ENCODE data around the gene PPM1B. TPM values are rescaled to one million over a fixed set of nuclear protein-coding genes. Genes with fewer than 3 reads are reported as not detected.
"Not testable (repeated sequence)": the region's sequence is repeated elsewhere in the genome, so short reads cannot be mapped to it uniquely, and the experiment has no call there.

Gene PPM1B
- 10 to 100 TPM; 32.1 to 61.3 (median 40.0) TPM for polyA plus RNA-seq

- H3K4me1 Mint-ChIP-seq: peaks cover 40 to 54% of the 10 kb centered on the region in 2 donors
- H3K27me3 Mint-ChIP-seq (ENCODE audit: low read depth in 3 of 3): peaks cover 8 to 21% (median 17%) of the 10 kb centered on the region in 3 donors
- peaks cover 0 to 4% (median 0%) of the 10 kb centered on the region in 3 donors for H3K36me3 Mint-ChIP-seq
- H3K27ac Mint-ChIP-seq: peak within 1 kb of the TSS; percentile 94 to 100 (median 98)
- H3K4me3 Mint-ChIP-seq: peak within 1 kb of the TSS; percentile 94 to 100 (median 99)
- no peaks in the 10 kb centered on the region for H3K9me3 Mint-ChIP-seq
- peak in 1 of 3 donors; percentile 99 for DNase-seq
These were observed at the start of gene PPM1B for GRCh38 chr2:44168681-44169154. Gene PPM1B, plus strand, starts transcription at chr2:44168875. Its CDS starts 32,325 bp downstream, at chr2:44201200.

DNA sequence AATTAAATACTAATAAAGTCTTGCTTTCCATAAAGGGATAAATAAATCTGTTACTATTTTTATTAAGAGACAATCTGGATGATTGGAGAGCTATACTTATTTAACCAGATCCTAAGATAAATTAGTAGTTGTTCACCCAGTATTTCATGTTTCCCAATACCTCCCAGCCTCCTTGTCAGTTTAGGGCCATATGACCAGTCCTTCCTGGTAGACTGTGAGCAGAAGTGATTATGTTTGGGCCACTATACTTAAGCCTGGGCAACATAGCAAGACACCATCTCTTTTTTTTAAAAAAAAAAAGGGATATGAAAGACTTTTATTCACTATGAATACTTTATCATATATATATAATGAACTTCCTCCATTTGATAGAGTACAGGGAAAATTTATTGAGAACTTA is 48.8 kb upstream of the PPM1B start:
- Mint-ChIP-seq H3K36me3 (no peaks in the 10 kb centered on the region), H3K9me3 (no peaks in the 10 kb centered on the region), H3K27me3 (ENCODE audit: low read depth in 3 of 3) (peaks cover 0 to 4% (median 3%) of the 10 kb centered on the region in 3 donors), H3K27ac (no peak overlapping the region), H3K4me1 (peaks cover 2 to 7% of the 10 kb centered on the region in 2 donors), H3K4me3 (no peak overlapping the region)
- DNase-seq: no peak

GRCh38 chr2:44120428-44120827 is 48.2 kb upstream of the PPM1B start:
- H3K27me3 Mint-ChIP-seq (ENCODE audit: low read depth in 3 of 3): peaks cover 0 to 6% (median 3%) of the 10 kb centered on the region in 3 donors
- peak in 1 of 3 donors; percentile 28 for DNase-seq
- H3K36me3 Mint-ChIP-seq: no peaks in the 10 kb centered on the region
- peaks cover 2 to 7% of the 10 kb centered on the region in 2 donors for H3K4me1 Mint-ChIP-seq
- H3K9me3 Mint-ChIP-seq: no peaks in the 10 kb centered on the region
- no peak overlapping the region for H3K27ac Mint-ChIP-seq
- H3K4me3 Mint-ChIP-seq: peak overlapping the region in 1 of 5 donors; percentile 14

GRCh38 chr2:44121899-44122298 is 46.8 kb upstream of the PPM1B start:
- Mint-ChIP-seq H3K4me3 (no peak overlapping the region), H3K36me3 (no peaks in the 10 kb centered on the region), H3K27ac (no peak overlapping the region)

DNA sequence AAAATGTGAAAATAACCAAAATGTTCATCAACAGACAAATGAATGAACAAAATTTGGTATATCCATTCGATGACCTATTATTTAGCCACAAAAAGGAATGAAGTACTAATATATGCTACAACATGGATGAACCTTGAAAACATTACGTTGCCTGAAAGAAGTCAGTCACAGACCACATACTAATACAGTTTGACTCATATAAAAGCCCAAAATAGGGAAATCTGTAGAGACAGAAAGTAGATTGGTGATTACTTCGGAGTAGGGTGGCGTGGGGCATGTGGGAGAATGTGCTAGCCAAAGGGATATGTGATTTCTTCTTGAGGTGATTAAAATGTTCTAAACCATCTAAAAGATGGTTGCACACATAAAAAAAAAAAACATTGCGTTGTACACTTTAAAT is 44.2 kb upstream of the PPM1B start:
- Mint-ChIP-seq H3K4me1 (peaks cover 2 to 7% of the 10 kb centered on the region in 2 donors), H3K27me3 (ENCODE audit: low read depth in 3 of 3) (peaks cover 0 to 4% (median 3%) of the 10 kb centered on the region in 3 donors), H3K9me3 (no peaks in the 10 kb centered on the region), H3K36me3 (no peaks in the 10 kb centered on the region), H3K27ac (no peak overlapping the region), H3K4me3 (no peak overlapping the region)
- DNase-seq: no peak

More at GRCh38 chr2:44121899-44122298, 46.8 kb upstream of the PPM1B start:
- Mint-ChIP-seq H3K9me3 (no peaks in the 10 kb centered on the region), H3K4me1 (peaks cover 2 to 7% of the 10 kb centered on the region in 2 donors), H3K27me3 (ENCODE audit: low read depth in 3 of 3) (peaks cover 0 to 8% (median 3%) of the 10 kb centered on the region in 3 donors)
- DNase-seq: no peak

DNA sequence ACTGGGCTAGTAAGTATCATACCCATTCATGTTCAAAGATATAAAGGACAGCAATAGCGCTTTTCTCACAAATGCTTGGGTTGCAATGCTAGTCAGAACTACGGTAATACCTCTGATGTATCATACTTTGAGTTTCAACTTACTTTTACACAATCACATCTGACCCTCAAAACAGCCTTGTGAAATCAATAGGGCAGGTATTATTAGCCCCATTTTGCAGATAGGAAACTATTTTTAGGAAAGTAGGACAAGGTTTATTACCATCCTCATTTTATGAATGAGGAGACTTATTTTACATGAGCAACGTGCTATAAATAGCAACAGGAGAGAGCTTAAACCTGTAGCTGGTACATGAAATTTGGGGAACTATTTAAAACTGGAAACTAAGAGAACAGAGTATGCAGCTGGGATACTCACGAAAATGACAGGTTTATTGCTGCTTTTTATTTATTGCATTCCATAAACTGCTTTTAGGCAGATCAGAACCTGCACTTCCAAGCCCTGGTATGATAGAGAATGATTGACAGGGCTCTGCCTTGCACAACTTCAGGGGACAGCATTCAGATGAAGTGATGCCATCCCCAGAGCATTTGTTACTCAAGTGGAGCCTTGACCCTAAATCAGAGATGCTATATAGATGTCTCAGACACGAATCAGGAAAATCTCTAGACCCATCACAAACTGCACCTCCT is 42.4 kb upstream of the PPM1B start:
- Mint-ChIP-seq H3K4me3 (no peak overlapping the region), H3K27me3 (ENCODE audit: low read depth in 3 of 3) (peaks cover 3 to 4% (median 3%) of the 10 kb centered on the region in 3 donors), H3K27ac (no peak overlapping the region), H3K36me3 (no peaks in the 10 kb centered on the region), H3K4me1 (no peaks in the 10 kb centered on the region), H3K9me3 (no peaks in the 10 kb centered on the region)
- no peak for DNase-seq

DNA sequence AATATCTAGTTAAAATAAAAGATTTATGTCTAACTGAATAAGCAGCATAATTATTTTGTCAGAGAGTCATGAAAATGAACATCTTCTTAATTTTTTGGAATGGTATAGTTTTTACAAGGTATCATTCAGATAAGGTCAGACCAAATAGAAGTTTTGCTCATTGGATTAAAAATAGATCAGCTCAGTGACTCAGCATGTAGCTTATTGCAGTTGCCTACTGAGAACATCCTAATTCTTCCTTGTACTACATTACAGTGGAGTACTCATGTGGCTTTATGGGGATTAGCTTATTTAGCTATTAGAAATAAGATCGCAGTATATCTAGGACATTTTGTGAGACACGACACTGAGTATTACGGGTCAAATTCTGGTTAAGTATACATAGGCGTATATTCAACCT is 38.2 kb upstream of the PPM1B start:
- H3K4me1 Mint-ChIP-seq: no peaks in the 10 kb centered on the region
- peaks cover 0 to 5% (median 3%) of the 10 kb centered on the region in 3 donors for H3K27me3 Mint-ChIP-seq (ENCODE audit: low read depth in 3 of 3)
- no peak for DNase-seq
- peaks cover 0 to 3% (median 0%) of the 10 kb centered on the region in 3 donors for H3K36me3 Mint-ChIP-seq
- no peak overlapping the region for H3K27ac Mint-ChIP-seq
- no peak overlapping the region for H3K4me3 Mint-ChIP-seq
- H3K9me3 Mint-ChIP-seq: no peaks in the 10 kb centered on the region

- Mint-ChIP-seq H3K27me3 (ENCODE audit: low read depth in 3 of 3) (peaks cover 0 to 3% (median 2%) of the 10 kb centered on the region in 3 donors), H3K4me3 (no peak overlapping the region), H3K27ac (no peak overlapping the region), H3K9me3 (no peaks in the 10 kb centered on the region), H3K4me1 (no peaks in the 10 kb centered on the region), H3K36me3 (peaks cover 0 to 3% (median 0%) of the 10 kb centered on the region in 3 donors)
- DNase-seq: no peak
These were observed 37.5 kb upstream of the PPM1B start for GRCh38 chr2:44131177-44131576.

- H3K36me3 Mint-ChIP-seq; H3K27me3 Mint-ChIP-seq (ENCODE audit: low read depth in 3 of 3); H3K27ac Mint-ChIP-seq; H3K4me1 Mint-ChIP-seq; H3K9me3 Mint-ChIP-seq; DNase-seq; H3K4me3 Mint-ChIP-seq: not testable (repeated sequence)
These were observed 35.1 kb upstream of the PPM1B start for GRCh38 chr2:44133602-44134001.

- H3K4me3 Mint-ChIP-seq: no peak overlapping the region
- no peaks in the 10 kb centered on the region for H3K4me1 Mint-ChIP-seq
- no peak overlapping the region for H3K27ac Mint-ChIP-seq
- DNase-seq: no peak
- peaks cover 0 to 7% (median 3%) of the 10 kb centered on the region in 3 donors for H3K27me3 Mint-ChIP-seq (ENCODE audit: low read depth in 3 of 3)
- no peaks in the 10 kb centered on the region for H3K9me3 Mint-ChIP-seq
- peaks cover 0 to 3% (median 0%) of the 10 kb centered on the region in 3 donors for H3K36me3 Mint-ChIP-seq
These were observed 33.8 kb upstream of the PPM1B start for GRCh38 chr2:44134848-44135247.

DNA sequence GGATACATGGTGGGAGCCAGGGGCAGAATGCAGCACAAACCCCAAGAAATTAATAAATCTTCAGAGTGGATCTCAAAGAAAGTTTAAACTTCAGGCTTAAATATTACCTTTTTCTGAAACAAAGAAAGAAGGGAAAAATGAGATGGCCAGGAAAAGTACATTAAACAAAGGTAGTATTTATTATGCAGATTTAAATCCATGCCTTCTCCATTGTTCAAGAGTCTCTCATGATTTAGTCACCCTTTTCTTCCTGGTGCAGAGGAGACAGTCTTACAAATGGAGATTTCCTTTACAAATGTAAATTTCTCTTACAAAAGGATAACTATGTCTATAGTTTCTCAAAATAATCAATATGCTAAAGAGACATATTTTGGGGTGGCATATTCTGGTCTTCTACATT is 33.4 kb upstream of the PPM1B start:
- H3K27ac Mint-ChIP-seq: no peak overlapping the region
- DNase-seq: no peak
- no peaks in the 10 kb centered on the region for H3K9me3 Mint-ChIP-seq
- peaks cover 0 to 7% (median 3%) of the 10 kb centered on the region in 3 donors for H3K27me3 Mint-ChIP-seq (ENCODE audit: low read depth in 3 of 3)
- no peak overlapping the region for H3K4me3 Mint-ChIP-seq
- H3K4me1 Mint-ChIP-seq: no peaks in the 10 kb centered on the region
- H3K36me3 Mint-ChIP-seq: peaks cover 0 to 3% (median 0%) of the 10 kb centered on the region in 3 donors

DNA sequence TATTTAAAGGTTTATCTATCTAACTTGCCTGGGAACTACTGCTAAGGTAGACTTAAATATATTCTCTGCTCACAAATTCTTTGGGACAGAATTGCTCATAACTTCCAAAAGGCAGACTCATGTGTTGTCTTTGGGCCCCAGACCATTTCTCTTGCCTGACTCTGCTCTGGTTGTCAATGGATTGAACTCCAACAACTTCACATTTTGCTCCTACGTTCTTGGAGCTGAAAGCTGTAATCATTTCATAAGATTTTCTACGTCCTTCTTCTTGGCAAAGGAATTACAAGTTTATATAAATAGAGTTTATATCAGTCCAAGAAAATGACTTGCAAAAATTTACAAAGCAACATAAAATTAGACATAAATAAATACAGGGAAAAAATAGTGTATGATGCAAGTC is 32.9 kb upstream of the PPM1B start:
- no peak for DNase-seq
- peaks cover 0 to 7% (median 0%) of the 10 kb centered on the region in 3 donors for H3K27me3 Mint-ChIP-seq (ENCODE audit: low read depth in 3 of 3)
- no peak overlapping the region for H3K4me3 Mint-ChIP-seq
- H3K36me3 Mint-ChIP-seq: peaks cover 0 to 3% (median 0%) of the 10 kb centered on the region in 3 donors
- H3K27ac Mint-ChIP-seq: no peak overlapping the region
- H3K4me1 Mint-ChIP-seq: no peaks in the 10 kb centered on the region
- H3K9me3 Mint-ChIP-seq: no peaks in the 10 kb centered on the region

DNA sequence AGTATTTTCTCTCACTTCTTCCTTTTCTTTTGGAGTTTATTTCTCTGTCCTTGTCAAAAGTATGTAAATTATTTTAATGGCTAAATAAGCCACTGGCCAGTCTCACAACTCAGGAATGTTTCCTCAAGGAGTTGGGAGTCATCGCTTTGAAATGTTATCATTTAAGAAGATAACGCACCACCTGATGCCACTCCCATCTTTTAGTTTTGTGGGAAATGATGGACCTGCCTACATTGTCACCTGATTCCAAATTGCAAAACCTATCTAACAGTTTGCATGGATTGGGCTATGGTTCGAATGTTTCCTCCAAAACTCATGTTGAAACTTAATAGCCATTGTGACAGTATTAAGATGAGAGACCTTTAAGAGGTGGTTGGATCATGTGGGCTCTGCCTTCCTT is 32.4 kb upstream of the PPM1B start:
- no peak for DNase-seq
- Mint-ChIP-seq H3K4me1 (no peaks in the 10 kb centered on the region), H3K27me3 (ENCODE audit: low read depth in 3 of 3) (peaks cover 0 to 7% (median 0%) of the 10 kb centered on the region in 3 donors), H3K27ac (no peak overlapping the region), H3K4me3 (no peak overlapping the region), H3K36me3 (peaks cover 0 to 3% (median 0%) of the 10 kb centered on the region in 3 donors), H3K9me3 (no peaks in the 10 kb centered on the region)

DNA sequence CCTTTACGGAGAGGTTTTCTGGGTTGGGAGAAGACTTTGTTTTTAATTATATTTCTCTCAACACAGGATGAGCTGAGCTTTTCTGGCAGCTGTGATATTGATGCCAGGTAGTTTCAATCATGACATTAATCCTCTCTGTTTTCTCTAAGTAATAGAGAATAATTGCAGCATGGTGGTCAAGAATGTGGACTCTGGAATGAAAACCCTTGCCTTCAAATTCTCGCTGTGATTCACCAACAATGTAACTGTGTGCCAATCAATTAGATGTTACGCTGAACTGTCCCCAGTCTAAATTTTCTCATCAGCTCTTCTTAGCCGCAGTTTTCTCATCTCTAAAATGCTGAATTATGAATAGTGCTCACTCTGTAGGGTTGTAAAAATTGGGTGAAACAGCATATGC is 31.6 kb upstream of the PPM1B start:
- H3K4me1 Mint-ChIP-seq: no peaks in the 10 kb centered on the region
- peaks cover 0 to 3% (median 0%) of the 10 kb centered on the region in 3 donors for H3K36me3 Mint-ChIP-seq
- H3K27me3 Mint-ChIP-seq (ENCODE audit: low read depth in 3 of 3): peaks cover 0 to 7% (median 0%) of the 10 kb centered on the region in 3 donors
- no peak overlapping the region for H3K27ac Mint-ChIP-seq
- DNase-seq: no peak
- no peaks in the 10 kb centered on the region for H3K9me3 Mint-ChIP-seq
- no peak overlapping the region for H3K4me3 Mint-ChIP-seq

All from immature natural killer cell (primary cell).